Central memory CD4-positive, alpha-beta T cell (primary cell): ENCODE results near the gene MKX.
"Not testable (repeated sequence)": the region's sequence is repeated elsewhere in the genome, so short reads cannot be mapped to it uniquely, and the experiment has no call there.

Experiments
- DNase-seq: peaks from one replicate; pipeline ENCODE4 v3.0.0; 2022

Gene MKX

GRCh38 chr10:27692663-27693062 lies 53.0 kb downstream of the MKX start:
- no peak for DNase-seq

GRCh38 chr10:27688991-27689390 lies 56.6 kb downstream of the MKX start:
- no peak for DNase-seq

GRCh38 chr10:27688276-27688675 lies 57.3 kb downstream of the MKX start:
- DNase-seq, result no peak

- no peak for DNase-seq
These were observed 57.9 kb downstream of the MKX start for GRCh38 chr10:27687743-27688142.

GRCh38 chr10:27687326-27687725 lies 58.3 kb downstream of the MKX start:
- no peak for DNase-seq

- no peak for DNase-seq
These were observed 59.9 kb downstream of the MKX start for GRCh38 chr10:27685681-27686080.

- no peak for DNase-seq
These were observed 62.4 kb downstream of the MKX start for GRCh38 chr10:27683226-27683625.

- not testable (repeated sequence) for DNase-seq
These were observed 63.8 kb downstream of the MKX start for GRCh38 chr10:27681795-27682194.

- DNase-seq, result no peak
These were observed 64.7 kb downstream of the MKX start for GRCh38 chr10:27680691-27681605.

GRCh38 chr10:27680006-27680557 lies 65.5 kb downstream of the MKX start:
- DNase-seq, result no peak

- no peak for DNase-seq
These were observed 66.2 kb downstream of the MKX start for GRCh38 chr10:27679369-27679912.

GRCh38 chr10:27678166-27678565 lies 67.5 kb downstream of the MKX start:
- no peak for DNase-seq

- DNase-seq, result no peak
These were observed 72.6 kb downstream of the MKX start for GRCh38 chr10:27673065-27673464.

GRCh38 chr10:27671821-27672220 lies 73.8 kb downstream of the MKX start:
- no peak for DNase-seq

- no peak for DNase-seq
These were observed 81.2 kb downstream of the MKX start for GRCh38 chr10:27664461-27664860.

GRCh38 chr10:27663621-27664020 lies 82.0 kb downstream of the MKX start:
- no peak for DNase-seq

GRCh38 chr10:27661514-27662286 lies 83.9 kb downstream of the MKX start:
- DNase-seq, result no peak

- no peak for DNase-seq
These were observed 84.9 kb downstream of the MKX start for GRCh38 chr10:27660711-27661110.

GRCh38 chr10:27660268-27660667 lies 85.4 kb downstream of the MKX start:
- DNase-seq, result no peak

GRCh38 chr10:27659786-27660185 lies 85.8 kb downstream of the MKX start:
- DNase-seq, result no peak

GRCh38 chr10:27658788-27659187 lies 86.8 kb downstream of the MKX start:
- no peak for DNase-seq

GRCh38 chr10:27655296-27655695 lies 90.3 kb downstream of the MKX start:
- DNase-seq, result no peak

- DNase-seq, result no peak
These were observed 91.3 kb downstream of the MKX start for GRCh38 chr10:27654284-27654683.
